Right lung (tissue), 5 donors: ENCODE measurements around the gene PLXND1. TPM values are rescaled to one million over a fixed set of nuclear protein-coding genes. Genes with fewer than 3 reads are reported as not detected.
"Not testable (repeated sequence)": the region's sequence is repeated elsewhere in the genome, so short reads cannot be mapped to it uniquely, and the experiment has no call there.

Experiments
- DNase-seq, 2 donors: peaks; one replicate each; pipeline ENCODE4 v3.0.0-alpha.2; 2013
- polyA plus RNA-seq, 5 donors: library from polyadenylated mRNA; unstranded; fragments of 120-200 nt; gene quantifications; one replicate each; pipeline versions ENCODE4 v1.2.1 to v1.2.3, GENCODE V29; 2013; ENCODE audit warnings: inconsistent platforms in 1 of 5, low replicate concordance in 1 of 5; ENCODE audit not compliant: insufficient read length in 5 of 5, insufficient read depth in 1 of 5

Gene PLXND1
- polyA plus RNA-seq, 5 donors, result 167 to 213 (median 176) TPM

DNA sequence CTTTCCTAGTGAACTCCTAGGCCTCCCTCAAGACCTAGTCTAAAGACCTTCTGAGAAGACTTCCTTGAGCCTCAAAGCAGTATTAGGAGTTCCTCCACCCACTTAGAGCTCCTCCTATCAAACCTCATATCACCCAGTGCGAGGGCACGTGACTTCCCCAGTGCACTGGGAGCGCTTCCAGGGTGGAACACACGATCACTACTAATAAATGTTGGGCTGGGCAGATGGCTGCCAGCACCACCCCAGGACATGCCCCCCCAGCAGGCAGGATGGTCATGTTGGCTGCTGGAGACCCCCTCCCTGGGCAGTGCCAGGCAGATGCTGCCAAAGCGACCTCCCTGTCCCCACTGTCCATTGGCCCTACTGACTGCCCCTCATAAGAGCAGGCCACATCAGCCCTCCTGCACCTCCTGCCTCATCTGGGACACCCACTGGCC is 8.5 kb upstream of the PLXND1 start:
- no peak for DNase-seq

DNA sequence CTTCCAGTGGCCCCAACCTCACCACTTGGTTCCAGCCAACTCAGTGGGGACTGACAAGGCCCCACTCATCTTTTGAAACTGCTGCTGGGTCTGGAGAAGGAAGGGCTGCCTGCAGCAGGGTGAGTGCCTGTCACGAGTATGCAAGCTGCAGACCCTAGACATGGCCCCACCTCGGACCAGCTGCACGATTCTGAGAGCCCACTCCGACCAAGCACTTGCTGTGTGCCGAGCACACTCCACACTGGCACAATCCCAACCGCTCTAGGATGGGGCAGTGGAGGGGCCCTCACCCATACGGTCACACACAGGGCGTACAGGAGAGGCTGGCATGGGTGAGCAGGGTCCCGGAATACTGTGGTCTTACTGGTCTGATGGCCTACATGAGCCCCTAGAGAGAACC is 8.0 kb upstream of the PLXND1 start:
- no peak for DNase-seq

DNA sequence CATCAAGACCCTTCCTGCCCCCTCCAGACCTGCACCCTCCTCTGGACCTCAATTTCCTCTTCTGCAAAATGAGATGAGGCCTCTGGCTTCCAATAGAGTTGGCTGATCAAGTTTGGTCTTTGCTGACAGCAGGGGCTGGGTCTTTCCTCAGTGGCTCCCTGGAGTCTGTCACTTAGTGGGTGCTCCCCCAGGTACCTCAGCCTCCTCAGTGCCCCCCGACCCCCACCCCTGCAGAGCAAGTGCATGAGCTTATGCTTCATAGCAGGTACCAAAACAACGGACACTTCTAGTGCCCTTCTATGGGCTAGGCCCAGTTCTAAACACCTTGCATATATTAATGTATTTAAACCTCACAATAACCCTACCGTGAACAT is 6.9 kb upstream of the PLXND1 start:
- DNase-seq, result no peak

DNA sequence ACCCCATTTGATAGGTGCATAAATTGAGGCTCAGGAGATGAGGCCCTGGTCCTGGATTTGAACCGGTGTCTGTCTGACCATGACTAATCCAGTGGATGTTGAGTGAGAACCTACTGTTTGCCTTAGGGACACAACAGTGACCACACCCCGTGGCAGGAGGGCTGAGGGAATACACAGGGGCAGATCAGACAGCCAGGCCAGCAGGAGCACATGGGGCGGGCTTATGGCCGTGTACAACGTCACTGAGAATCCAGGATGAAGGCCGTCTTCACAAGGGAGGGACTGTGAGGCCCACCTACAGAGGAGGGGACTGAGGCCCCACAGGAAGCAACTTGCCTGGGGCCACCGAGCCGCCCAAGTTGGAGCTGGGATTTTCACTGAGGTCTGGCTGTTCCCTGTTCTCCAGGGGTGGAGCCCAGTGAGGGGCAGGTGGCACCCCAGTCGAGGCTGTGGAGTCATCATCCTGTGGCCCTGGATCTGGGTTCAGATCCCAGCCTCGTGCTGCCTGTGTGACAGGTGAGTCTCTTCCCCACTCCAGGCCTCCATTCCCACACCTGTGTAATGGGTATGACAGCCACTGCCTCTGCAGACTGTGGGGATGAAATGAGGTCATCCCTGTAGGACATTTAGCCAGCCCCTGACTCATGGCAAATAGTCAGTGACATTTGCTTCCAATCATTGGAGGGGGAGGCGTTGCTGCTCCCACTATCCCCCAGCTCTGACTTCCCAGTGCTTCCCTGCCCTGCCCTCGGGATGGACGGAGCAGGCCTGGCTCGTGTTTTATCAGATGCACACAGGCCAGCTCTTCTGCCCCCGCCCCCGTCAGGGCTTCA is 6.3 kb upstream of the PLXND1 start:
- DNase-seq, result no peak

DNA sequence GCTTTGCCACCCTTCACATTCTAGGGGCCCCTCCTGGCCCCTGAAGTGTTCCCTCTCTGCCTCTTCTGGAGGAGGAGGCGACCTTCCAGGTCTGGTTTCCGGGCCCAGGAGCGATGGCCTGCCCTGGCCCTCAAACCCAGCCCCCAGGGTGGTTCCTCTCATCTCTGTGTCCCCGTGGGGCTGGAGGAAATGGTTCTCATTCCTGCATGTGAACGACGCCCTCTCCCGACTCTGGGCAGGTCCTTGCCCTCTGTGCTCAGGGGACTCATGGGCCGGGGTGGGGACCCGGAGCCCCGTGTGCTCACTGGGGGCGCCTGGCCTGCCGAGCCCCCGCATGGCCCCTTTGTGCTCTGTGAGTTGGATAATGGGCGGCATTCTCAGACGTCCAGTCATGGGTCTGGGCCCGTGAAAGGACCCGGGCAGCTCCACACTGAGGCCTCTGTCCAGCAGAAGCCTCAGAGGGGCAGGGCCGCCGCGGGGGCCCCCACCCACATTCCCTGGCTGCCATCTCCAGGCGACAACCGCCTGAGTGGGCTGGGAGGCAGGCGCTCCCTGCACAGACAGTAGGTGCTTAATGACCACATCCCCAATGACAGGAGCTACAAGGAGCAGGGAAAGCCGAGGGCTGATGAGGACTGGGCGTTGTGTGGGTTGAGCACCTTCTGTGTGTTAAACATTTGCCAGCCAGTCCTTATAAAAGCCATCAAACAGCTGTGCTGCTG is 5.5 kb upstream of the PLXND1 start:
- no peak for DNase-seq

DNA sequence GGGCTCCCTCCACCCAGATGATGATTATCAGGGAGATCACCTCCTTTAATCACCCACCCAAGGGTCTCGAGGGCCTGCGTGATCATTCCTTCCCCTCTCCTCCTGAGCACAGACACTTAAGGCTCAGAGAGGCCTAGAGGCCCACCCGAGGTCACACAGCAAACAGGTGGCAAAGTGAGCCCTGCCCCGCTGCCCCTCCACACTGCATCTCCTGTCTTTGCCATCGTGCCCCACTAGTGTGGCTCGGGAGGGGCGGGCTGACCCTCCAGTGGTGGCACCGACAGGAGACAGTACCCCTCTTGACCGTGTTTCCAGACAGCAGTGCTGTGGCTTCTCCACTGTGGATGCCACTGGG is 4.9 kb upstream of the PLXND1 start:
- no peak for DNase-seq

DNA sequence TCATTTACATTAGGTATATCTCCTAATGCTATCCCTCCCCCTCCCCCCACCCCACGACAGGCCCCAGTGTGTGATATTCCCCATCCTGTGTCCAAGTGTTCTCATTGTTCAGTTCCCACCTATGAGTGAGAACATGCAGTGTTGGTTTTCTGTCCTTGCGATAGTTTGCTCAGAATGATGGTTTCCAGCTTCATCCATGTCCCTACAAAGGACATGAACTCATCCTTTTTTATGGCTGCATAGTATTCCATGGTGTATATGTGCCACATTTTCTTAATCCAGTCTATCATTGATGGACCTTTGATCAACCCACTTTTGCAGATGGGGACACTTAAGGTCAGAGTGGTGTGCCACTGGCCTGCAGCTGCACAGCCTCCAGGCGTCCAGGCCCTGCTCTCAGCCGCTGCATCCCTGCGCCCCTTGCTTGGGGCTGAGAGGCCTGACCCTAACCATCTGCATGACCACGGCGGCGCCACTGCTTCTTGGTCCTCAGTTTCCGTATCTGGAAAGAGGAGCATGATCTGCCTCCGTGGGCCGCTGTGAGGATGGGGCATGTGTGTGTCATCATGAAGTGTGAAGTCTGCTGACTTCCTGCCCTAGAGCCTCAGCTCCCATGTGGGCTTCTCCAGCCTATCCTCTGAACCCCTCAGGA is 4.4 kb upstream of the PLXND1 start:
- DNase-seq, result not testable (repeated sequence)

DNA sequence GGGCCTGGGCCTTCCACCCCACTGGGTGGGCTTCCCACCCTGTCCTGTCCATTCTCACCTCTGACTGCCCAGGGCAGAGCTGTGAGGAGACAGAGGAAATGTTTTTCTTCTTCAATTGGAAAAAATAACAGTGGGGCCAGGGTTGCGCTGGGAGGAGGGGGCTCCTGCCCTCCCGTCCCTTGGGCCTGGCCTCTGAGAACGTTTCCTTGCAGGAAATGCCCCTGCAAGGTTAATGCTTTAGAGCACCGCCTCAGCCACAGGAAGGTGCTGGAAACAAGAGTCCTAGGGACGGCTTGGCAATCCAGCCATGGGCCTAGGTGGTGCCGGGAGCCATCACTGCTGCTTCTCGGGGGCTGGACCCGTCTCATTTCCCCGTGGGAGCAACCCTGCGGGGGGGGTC is 3.8 kb upstream of the PLXND1 start:
- DNase-seq, result no peak

DNA sequence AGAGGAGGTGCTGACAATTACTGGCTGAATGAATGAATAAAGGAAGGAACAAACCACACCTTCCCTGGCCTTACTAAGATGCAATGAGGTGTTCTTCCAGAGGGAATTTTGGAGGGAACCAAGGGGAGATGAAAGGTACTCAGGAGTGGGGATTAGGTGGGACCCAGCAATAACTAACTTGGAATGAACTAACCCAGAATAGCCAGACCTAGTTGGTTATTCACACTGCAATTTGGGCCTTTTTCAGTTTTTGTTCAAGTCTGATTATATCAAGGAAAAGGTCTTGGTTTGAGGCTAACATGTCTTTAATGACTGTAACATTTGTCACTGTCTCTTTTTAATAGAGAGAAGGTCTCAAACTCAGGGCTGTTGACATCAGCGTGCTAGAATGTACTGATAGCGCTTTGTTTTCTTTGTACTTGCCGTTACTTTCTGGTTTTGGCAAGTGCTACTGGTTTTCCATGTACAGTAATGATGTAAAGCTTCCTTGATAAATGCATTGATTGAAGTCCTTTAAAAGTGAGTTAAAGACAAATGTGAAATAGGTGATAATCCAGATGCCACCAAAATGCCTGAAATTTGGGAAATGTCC is 3.2 kb upstream of the PLXND1 start:
- no peak for DNase-seq

DNA sequence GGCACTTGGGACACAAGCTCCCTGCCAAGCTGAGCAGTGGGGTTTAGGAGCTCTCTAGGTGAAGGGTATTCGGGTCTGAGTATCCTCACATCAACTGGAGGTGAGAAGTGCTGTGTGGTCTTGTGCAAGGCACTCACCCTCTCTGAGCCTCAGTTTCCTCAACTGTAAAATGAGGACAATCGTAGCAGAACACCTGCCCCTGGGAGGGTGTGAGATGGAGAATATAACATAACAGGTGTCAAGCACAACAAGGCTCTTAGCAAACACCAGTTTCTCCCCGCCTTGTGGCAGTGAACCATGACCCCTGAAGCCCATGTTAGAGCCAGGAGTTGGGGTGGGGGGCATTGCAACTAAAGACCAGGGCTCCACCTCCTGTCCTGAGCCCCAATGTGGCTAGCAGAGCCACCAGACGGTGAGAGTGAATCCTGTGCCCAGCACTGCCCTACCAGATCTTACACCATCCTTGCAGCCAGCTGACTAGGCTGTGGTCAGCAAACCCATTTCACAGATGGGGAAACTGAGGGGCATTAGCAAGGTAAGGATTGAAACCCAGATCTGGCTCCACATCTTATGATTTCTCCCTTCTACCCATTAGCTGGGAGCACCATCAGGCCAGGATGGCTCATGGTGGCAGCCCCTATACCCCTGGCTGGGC is 2.6 kb upstream of the PLXND1 start:
- DNase-seq, result no peak

DNA sequence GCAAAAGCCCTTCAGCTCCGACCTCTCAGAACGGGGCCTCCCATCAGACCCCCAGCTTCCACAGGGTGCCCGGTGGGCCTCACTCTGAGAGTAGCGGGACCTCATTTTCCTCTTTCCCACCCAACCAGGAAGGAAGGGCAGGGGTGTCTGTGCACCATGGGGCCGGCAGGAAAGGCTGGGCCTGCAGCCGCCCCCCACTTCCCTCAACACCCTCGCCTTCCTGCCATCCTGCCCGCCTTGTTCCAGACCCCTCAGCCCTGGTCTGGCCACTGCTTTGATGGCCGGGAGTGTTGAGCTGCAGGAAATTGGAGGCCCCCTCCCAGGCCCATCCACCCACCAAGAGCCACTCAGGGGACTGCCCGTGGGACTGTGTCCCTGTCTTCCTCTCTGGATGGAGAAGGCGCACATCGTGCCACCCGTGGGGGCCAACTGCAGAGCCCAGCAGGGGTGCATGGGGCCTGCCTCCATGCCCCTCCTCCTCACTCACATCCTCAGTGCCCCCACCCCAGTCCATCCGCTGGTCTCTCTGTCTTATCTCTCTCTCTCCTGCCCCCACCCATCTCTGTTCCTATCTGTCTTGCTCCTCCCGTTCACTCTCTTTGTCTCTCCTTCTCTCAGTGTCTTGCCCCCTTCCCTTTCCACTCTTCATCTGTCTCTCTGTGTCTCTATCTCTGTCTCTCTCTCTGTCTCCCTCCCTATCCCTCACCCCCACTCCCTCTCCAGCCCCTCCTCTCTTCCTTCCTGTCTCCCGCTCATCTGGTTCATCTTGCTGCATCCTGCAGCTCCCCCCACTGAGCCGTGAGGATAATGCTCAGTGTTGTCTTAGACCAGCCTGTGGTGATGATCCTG is 1.8 kb upstream of the PLXND1 start:
- no peak for DNase-seq

DNA sequence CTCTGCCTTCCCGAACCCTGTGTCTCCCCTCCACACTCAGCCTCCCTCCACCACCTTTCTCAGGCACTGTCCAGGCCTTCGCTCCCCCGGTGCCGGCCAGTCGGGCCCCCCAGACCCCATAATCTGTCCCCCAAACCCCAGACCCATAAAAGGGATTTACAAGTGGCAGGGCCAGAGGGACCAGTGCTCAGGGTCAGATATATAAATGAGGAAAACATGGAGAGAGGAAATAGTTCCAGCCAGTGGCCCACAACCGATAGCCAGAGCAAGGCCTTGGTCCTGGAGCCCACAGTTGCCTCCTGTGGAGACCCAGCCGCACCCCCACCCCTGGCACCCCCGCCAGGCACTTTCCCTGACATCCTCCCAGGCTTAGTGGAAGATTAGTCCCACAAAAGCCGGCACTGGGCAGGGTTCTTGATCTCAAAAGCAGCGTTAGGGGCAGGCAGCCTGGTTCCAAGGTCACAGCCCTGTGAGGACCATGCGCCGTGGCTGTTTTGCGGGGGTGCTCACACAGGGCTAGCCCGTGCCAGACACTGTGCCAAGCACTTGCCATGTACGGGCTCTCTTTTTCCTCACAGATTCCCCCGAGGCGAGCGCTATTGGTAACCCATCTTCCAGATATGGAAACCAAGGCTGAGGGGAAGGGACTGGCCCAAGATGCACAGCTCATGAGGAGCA is 1.1 kb upstream of the PLXND1 start:
- DNase-seq, result no peak

DNA sequence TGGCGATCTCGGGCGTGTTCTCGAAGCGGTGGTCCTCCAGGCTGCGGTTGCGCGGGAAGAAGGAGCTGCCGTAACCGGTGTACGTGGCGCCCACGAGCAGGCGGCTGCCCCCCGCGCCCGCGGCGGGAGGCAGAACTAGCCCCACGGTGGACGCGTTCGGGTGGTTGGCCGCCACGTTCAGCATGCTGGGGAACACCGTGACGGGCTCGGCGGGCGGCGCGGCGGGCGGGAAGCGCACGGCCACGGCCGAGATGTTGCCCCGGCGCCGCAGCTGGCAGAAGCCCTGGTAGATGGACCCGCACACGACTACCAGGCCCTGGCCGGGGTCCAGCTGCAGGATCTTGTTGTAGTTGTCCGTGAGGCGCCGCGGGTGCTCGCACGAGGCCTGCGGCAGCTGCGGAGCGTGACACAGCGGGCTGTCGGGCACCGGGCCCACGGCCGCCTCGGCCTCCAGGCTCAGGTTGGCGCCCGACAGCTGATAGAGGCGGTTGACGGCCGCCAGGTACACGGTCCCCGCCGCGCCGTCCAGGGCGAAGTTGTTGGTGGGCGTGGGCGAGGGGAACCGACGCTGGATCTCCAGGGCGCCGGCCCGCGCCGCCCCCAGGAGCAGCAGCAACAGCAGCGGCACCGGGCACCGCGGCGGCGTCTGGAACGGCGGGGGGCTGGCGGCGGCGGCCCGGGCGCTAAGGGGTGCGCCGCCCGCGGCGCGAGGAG is 397 bp downstream of the PLXND1 start:
- DNase-seq, result peak in 1 of 2 donors; percentile 49

DNA sequence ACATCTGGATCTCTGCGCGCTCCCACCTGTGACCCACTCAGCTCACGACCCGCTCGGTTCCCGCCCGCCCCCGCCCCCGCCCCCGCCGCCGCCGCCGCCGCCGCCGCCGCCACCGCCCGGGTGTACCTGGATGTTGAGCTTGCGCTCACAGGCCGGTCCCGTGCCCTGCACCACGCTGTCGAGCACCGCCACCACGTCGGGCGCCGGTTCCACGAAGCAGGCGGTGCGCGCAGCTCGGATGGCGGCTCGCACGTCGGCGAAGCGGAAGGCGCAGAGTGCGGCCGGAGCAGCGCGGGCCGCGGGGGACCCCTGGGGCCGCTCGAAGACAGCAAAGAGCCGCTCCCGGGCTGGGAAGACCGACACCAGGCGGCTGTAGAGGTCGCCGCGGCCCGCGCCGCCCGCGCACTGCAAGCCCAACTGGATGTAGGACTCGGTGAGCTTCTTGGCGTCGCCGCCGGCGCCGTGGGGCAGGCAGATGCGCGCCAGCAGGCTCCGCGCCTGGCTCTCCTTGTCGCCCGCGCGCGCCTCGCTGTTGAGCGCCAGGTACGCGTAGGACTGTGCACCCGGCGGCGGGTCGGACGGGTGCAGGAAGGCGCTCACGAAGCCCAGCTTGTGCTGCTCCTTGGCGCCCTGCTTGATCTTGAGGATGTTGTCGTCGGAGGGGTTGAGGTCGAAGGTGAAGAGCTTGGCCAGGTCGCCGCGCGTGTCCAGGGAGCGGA is 1.1 kb downstream of the PLXND1 start:
- DNase-seq, result peak in 1 of 2 donors; percentile 53

DNA sequence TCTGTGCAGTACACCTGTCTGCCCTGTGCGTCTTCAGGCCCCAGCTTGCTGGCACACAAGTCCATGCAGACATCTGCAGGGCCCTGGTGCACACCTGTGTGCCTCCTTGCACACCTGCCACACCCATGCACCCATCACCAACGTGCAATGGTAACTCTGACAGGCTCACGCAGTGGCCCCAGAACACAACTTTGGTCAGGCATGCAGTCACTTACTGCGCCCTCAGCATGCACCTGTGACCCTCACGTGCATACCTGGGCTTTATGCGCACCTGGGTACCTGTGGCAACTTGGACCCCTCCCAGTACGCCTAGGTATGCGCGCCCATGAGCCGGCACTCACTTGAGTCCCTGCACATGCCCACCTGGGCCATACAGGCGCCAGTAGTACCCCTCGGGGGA is 1.7 kb downstream of the PLXND1 start:
- no peak for DNase-seq

DNA sequence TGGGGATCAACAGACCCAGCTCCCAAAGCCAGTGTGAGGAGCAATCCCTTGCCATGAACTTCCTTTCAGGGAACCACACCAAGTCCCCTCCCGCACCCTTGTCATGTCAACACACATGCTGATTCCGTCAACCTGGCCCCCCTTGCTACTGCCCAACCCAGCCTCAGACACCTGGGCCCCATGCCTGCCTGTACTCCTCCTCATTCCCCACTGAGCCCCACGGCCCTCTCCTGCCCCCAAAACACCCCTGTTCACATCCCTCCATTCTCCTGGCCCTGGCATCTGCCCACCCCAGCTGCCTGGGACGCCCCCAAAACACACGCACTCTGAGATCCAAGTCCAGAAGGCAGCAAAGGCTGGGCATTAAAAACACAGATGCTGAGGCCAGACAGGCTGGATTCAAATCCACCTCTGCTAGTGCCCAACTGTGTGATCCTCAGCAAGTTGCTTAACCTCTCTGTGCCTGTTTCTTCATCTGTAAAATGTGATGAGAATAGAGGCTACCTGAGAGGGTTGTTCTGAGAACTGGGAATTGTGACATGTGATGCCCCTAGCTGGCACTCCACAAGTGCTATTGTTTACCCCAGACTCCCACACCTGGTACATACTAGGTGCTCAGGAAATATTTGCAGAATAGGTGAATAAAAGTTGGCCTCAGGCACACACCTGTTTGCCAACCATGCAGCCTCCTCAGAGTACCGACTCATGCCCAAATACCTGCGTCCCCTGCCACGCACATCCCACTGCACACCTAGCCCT is 2.3 kb downstream of the PLXND1 start:
- no peak for DNase-seq

DNA sequence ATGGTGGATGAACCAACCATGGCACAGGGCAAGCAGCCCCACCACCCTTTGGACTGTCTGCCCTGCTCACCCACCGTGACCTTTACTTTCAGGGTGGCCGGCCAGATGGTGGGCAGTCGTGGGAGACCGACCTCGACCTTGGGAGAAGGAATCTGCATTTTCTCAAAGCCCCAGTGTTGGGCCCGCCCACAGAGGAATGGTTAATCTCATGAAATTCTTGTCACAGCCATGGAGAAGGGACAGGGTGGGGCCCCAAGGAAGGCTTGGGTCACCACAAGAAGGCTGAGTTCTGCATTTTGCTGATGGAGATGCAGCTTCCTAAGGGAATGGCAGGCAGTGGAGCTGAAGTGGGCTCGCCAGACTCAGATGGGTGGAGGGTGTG is 2.9 kb downstream of the PLXND1 start:
- DNase-seq, result no peak
